ENCODE results near the gene ZNF470. TPM values are rescaled to one million over a fixed set of nuclear protein-coding genes. Genes with fewer than 3 reads are reported as not detected.

The ZNF470 gene
- polyA plus RNA-seq, 1 donor from 2014 or later, result 9.6 TPM

DNA sequence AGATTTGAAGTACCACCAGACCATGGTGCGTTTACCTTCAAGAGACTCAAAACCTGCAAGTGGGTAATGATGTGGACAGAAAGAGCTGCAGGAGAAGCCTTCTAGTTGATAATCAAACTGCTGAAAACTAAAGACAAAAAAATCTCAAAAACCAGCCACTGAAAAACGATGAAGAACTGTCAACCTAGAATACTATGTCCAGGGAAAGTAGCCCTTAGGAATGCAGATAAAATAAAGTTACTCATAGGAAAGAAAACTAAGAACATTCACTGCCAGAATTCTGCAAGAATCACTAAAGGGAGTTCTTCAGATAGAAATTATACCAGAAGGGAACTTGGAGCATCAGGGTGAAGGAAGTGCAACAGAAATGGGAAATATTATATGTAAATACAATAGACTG, 5.3 kb downstream of the ZNF470 start:
- Histone ChIP-seq H3K4me3 (ENCODE audit: low read length) (no peak overlapping the region), H3K4me2 (ENCODE audit: low read length) (no peak overlapping the region), H3F3A (ENCODE audit: insufficient read depth, low read length, poor library complexity, severe bottlenecking) (no peaks in the 10 kb centered on the region), H2AFZ (ENCODE audit: low read depth, low read length) (no peak overlapping the region), H3K27ac (ENCODE audit: low read length) (no peak overlapping the region), H3K9ac (ENCODE audit: low read length) (no peak overlapping the region), H3K9me2 (ENCODE audit: insufficient read depth, low read length) (no peaks in the 10 kb centered on the region), H3K79me2 (replicated peaks; ENCODE audit: insufficient read depth, low read length) (no peaks in the 10 kb centered on the region), H3K36me3 (ENCODE audit: insufficient read depth, low read length) (peaks cover 67% of the 10 kb centered on the region), H4K20me1 (ENCODE audit: insufficient read depth) (no peaks in the 10 kb centered on the region), H3K27me3 (ENCODE audit: insufficient read depth, low read depth, low read length) (no peaks in the 10 kb centered on the region), H3K9me3 (ENCODE audit: low read length) (peaks cover 36% of the 10 kb centered on the region)
- TF ChIP-seq MXI1 (conservative IDR thresholded peaks at IDR 0.05; ENCODE audit: poor library complexity, severe bottlenecking), result no peak
- TF ChIP-seq POLR2AphosphoS5 (IDR thresholded peaks at IDR 0.05), result no peak
- no peak for TF ChIP-seq EZH2 (IDR thresholded peaks at IDR 0.05; ENCODE audit: borderline replicate concordance, insufficient read depth, low read length, poor library complexity, severe bottlenecking)
- TF ChIP-seq, protein P1, sequence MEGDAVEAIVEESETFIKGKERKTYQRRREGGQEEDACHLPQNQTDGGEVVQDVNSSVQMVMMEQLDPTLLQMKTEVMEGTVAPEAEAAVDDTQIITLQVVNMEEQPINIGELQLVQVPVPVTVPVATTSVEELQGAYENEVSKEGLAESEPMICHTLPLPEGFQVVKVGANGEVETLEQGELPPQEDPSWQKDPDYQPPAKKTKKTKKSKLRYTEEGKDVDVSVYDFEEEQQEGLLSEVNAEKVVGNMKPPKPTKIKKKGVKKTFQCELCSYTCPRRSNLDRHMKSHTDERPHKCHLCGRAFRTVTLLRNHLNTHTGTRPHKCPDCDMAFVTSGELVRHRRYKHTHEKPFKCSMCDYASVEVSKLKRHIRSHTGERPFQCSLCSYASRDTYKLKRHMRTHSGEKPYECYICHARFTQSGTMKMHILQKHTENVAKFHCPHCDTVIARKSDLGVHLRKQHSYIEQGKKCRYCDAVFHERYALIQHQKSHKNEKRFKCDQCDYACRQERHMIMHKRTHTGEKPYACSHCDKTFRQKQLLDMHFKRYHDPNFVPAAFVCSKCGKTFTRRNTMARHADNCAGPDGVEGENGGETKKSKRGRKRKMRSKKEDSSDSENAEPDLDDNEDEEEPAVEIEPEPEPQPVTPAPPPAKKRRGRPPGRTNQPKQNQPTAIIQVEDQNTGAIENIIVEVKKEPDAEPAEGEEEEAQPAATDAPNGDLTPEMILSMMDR (IDR thresholded peaks at IDR 0.05; ENCODE audit: poor library complexity, severe bottlenecking), result no peak
- no peak for TF ChIP-seq EP300 (conservative IDR thresholded peaks at IDR 0.05; ENCODE audit: poor library complexity, severe bottlenecking)
- TF ChIP-seq, protein P2, sequence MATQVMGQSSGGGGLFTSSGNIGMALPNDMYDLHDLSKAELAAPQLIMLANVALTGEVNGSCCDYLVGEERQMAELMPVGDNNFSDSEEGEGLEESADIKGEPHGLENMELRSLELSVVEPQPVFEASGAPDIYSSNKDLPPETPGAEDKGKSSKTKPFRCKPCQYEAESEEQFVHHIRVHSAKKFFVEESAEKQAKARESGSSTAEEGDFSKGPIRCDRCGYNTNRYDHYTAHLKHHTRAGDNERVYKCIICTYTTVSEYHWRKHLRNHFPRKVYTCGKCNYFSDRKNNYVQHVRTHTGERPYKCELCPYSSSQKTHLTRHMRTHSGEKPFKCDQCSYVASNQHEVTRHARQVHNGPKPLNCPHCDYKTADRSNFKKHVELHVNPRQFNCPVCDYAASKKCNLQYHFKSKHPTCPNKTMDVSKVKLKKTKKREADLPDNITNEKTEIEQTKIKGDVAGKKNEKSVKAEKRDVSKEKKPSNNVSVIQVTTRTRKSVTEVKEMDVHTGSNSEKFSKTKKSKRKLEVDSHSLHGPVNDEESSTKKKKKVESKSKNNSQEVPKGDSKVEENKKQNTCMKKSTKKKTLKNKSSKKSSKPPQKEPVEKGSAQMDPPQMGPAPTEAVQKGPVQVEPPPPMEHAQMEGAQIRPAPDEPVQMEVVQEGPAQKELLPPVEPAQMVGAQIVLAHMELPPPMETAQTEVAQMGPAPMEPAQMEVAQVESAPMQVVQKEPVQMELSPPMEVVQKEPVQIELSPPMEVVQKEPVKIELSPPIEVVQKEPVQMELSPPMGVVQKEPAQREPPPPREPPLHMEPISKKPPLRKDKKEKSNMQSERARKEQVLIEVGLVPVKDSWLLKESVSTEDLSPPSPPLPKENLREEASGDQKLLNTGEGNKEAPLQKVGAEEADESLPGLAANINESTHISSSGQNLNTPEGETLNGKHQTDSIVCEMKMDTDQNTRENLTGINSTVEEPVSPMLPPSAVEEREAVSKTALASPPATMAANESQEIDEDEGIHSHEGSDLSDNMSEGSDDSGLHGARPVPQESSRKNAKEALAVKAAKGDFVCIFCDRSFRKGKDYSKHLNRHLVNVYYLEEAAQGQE (IDR thresholded peaks at IDR 0.05; ENCODE audit: borderline replicate concordance), result no peak
- TF ChIP-seq SMC3 (conservative IDR thresholded peaks at IDR 0.05; ENCODE audit: poor library complexity), result no peak
- TF ChIP-seq RAD21 (conservative IDR thresholded peaks at IDR 0.05), result no peak
- no peak for TF ChIP-seq TAF1 (IDR thresholded peaks at IDR 0.05; ENCODE audit: low read depth)

DNA sequence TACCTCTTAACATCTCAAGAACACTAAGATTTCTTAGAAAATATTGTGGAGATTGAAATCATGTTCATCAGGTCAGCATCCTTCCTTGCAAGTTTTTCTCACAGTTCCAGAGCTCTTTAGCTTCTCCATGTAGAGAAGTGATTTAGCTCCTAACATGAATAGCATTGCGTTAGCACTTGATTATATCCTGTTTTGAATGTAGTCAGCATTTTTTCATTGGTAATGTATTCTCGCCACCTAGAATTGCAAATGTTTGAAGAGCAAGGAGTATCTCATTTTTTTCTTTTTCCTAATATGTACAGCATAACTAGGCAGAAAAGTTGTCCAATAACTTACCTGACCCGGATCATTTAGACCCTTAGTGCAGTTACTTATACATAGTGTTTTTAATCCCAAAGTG, 6.6 kb downstream of the ZNF470 start:
- no peak for TF ChIP-seq POLR2AphosphoS5 (IDR thresholded peaks at IDR 0.05)
- no peak for TF ChIP-seq EZH2 (IDR thresholded peaks at IDR 0.05; ENCODE audit: borderline replicate concordance, insufficient read depth, low read length, poor library complexity, severe bottlenecking)
- TF ChIP-seq SMC3 (conservative IDR thresholded peaks at IDR 0.05; ENCODE audit: poor library complexity), result no peak
- Histone ChIP-seq H3K27ac (ENCODE audit: low read length) (no peak overlapping the region), H3K4me2 (ENCODE audit: low read length) (no peak overlapping the region), H3K79me2 (replicated peaks; ENCODE audit: insufficient read depth, low read length) (no peaks in the 10 kb centered on the region), H3K9me3 (ENCODE audit: low read length) (peaks cover 47% of the 10 kb centered on the region), H3K4me3 (ENCODE audit: low read length) (no peak overlapping the region), H3K36me3 (ENCODE audit: insufficient read depth, low read length) (peaks cover 79% of the 10 kb centered on the region), H3K9ac (ENCODE audit: low read length) (no peak overlapping the region), H3K9me2 (ENCODE audit: insufficient read depth, low read length) (no peaks in the 10 kb centered on the region), H2AFZ (ENCODE audit: low read depth, low read length) (no peak overlapping the region), H3F3A (ENCODE audit: insufficient read depth, low read length, poor library complexity, severe bottlenecking) (no peaks in the 10 kb centered on the region), H3K27me3 (ENCODE audit: insufficient read depth, low read depth, low read length) (no peaks in the 10 kb centered on the region), H4K20me1 (ENCODE audit: insufficient read depth) (no peaks in the 10 kb centered on the region)
